Measurements from ENCODE around the gene CCDC172. TPM values are rescaled to one million over a fixed set of nuclear protein-coding genes. Genes with fewer than 3 reads are reported as not detected.

CCDC172 gene
- total and polyA plus RNA-seq, 2 of the 8 experiments (the other 6 are each of a cell fraction or from before 2014, with no cell fraction given): 1.1 to 3.6 TPM

- Histone ChIP-seq H2AFZ (ENCODE audit: low read length) (no peak overlapping the region), H3K14ac (ENCODE audit: insufficient read length) (no peak overlapping the region), H3K4me2 (ENCODE audit: insufficient read depth in 1 of 2, low read depth in 2 of 2, low read length in 2 of 2) (no peak overlapping the region), H3K36me3 (ENCODE audit: control insufficient read depth in 2 of 4, insufficient read depth in 4 of 4, low read length in 3 of 4) (no peaks in the 10 kb centered on the region), H4K20me1 (replicated peaks in 1 of 2; ENCODE audit: control insufficient read depth in 1 of 2, insufficient read depth in 2 of 2, low read length in 2 of 2) (no peaks in the 10 kb centered on the region), H2BK5ac (ENCODE audit: low read depth, low read length) (no peak overlapping the region), H2BK120ac (replicated peaks; ENCODE audit: low read depth, low read length) (no peak overlapping the region), H3K9me3 (ENCODE audit: insufficient read depth in 2 of 2, low read depth in 1 of 2, low read length in 1 of 2) (no peaks in the 10 kb centered on the region), H3K27me3 (replicated peaks in 1 of 4; ENCODE audit: control insufficient read depth in 3 of 4, extremely low read depth in 1 of 4, insufficient read depth in 3 of 4, low read length in 3 of 4) (no peaks in the 10 kb centered on the region), H3K79me2 (ENCODE audit: control insufficient read depth in 1 of 2, insufficient read depth in 2 of 2, low read length in 2 of 2) (no peaks in the 10 kb centered on the region), H3K4ac (replicated peaks; ENCODE audit: insufficient read length, low read depth, low read length) (no peak overlapping the region), H3K27ac (ENCODE audit: low read depth, low read length) (no peak overlapping the region), H2BK20ac (ENCODE audit: low read length) (no peak overlapping the region), H3K23me2 (ENCODE audit: low read depth, low read length) (no peaks in the 10 kb centered on the region), H2AK5ac (ENCODE audit: low read depth, low read length) (no peak overlapping the region), H2BK15ac (ENCODE audit: low read length) (no peak overlapping the region), H4K8ac (ENCODE audit: extremely low read depth, insufficient read depth, low read length) (no peak overlapping the region), H4K91ac (replicated peaks; ENCODE audit: insufficient read length, low read length) (no peak overlapping the region), H3K4me1 (replicated peaks in 1 of 4; ENCODE audit: control insufficient read depth in 3 of 4, insufficient read depth in 4 of 4, low read length in 3 of 4) (peaks cover 0 to 3% (median 0%) of the 10 kb centered on the region in 4 experiments; a peak in 1 of 7 replicates), H4K5ac (ENCODE audit: insufficient read length, low read depth, low read length) (no peak overlapping the region), H3K79me1 (ENCODE audit: low read depth, low read length) (no peaks in the 10 kb centered on the region), H2BK12ac (ENCODE audit: low read depth, low read length) (no peak overlapping the region), H3K4me3 (ENCODE audit: extremely low read depth in 1 of 4, insufficient read depth in 2 of 4, low read depth in 3 of 4, low read length in 4 of 4) (no peak overlapping the region), H3K18ac (ENCODE audit: extremely low read depth, low read length) (no peak overlapping the region), H3K56ac (replicated peaks; ENCODE audit: insufficient read length, low read depth, low read length) (no peak overlapping the region), H3K9ac (replicated peaks in 1 of 4; ENCODE audit: extremely low read depth in 1 of 4, low read depth in 3 of 4, low read length in 3 of 4) (no peak overlapping the region), H3K23ac (ENCODE audit: insufficient read length) (no peak overlapping the region)
- WGBS, 2 experiments (ENCODE audit: extremely low coverage in 1 of 2, insufficient coverage in 1 of 2, insufficient read length in 1 of 2, insufficient replicate concordance in 2 of 2, low coverage in 1 of 2, low lambda C conversion rate in 2 of 2, missing lambda C conversion rate in 1 of 2): 92% methylated on average over 2 of the region's 2 CpGs; no CpG with 5 or more reads in 1 of the 2 experiments
- DNase-seq (ENCODE audit: low read depth in 1 of 2, low spot score in 2 of 2) (no peak), FAIRE-seq (no peak)
- ChIA-PET CTCF (ENCODE audit: partially characterized antibody) (interaction anchor here (2.2 kb wide), 1 partner anchor 24 kb away, joined by 8 read pairs; no protein-coding TSS in a partner anchor), POLR2A (ENCODE audit: partially characterized antibody) (no interaction called here)
- no peak for TF ChIP-seq CHD2 (IDR thresholded peaks at IDR 0.05; ENCODE audit: low read length)
Measured at GRCh38 chr10:116311706-116312490, 12.3 kb upstream of the CCDC172 start.
